ENCODE data around the gene NSUN5.
"Not testable (repeated sequence)": the region's sequence is repeated elsewhere in the genome, so short reads cannot be mapped to it uniquely, and the experiment has no call there.

NSUN5 gene

DNA sequence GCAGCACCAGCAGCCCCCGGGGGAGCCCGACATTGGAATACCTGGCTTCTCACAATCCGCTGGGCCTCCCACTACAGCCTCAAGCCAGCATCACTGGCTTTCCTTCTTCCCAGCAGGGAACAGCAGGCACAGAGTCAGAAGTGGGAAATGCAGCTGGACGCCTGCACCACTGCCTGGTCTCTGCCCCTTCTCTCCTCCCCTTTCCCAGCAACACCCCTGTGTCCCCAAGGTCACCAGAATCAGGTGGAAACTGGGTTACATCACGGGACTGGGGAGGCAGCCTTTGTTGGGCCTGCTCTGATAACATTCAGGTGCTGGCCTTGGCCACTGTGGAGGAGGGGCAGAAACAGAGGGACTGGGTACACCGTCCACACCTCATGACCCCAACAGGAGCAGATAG lies 16.8 kb upstream of the NSUN5 start:
- DNase-seq (ENCODE audit: low read depth): not testable (repeated sequence)

DNA sequence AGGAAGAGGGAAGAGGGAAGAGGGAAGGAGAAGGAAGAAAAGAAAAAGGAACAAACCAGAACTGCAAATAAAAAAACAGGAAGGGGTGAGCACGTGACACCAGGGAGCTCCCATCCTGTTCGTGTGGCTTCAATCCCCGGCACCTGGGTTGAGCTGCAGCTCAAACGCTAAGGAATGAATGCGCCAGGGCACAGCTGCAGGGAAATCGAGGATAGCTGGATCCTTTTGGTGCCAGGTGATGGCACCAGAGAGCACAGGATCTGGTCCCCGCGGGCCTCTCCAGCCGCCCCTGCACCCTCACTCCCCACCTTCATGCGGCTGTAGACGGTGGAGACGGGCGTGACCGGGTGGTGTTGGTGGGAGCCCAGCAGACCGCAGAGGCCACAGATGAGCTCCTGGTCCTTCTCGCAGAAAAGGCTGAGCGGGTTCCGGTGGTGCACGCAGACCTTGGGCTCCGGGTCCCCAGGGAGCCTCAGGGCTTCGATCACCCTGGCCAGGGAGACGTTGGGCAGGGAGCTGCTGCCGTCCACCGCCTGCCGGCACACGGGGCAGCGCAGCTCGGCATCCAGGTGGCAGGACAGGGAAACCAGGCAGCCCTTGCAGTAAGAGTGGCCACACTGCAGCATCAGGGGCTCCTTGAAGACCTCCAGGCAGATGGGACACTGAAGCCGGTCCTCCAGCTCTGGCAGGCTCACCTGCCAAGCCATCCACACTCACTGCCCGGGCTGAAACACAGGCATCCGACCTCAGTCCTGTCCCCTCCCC lies 15.6 kb upstream of the NSUN5 start:
- DNase-seq (ENCODE audit: low read depth): not testable (repeated sequence)

DNA sequence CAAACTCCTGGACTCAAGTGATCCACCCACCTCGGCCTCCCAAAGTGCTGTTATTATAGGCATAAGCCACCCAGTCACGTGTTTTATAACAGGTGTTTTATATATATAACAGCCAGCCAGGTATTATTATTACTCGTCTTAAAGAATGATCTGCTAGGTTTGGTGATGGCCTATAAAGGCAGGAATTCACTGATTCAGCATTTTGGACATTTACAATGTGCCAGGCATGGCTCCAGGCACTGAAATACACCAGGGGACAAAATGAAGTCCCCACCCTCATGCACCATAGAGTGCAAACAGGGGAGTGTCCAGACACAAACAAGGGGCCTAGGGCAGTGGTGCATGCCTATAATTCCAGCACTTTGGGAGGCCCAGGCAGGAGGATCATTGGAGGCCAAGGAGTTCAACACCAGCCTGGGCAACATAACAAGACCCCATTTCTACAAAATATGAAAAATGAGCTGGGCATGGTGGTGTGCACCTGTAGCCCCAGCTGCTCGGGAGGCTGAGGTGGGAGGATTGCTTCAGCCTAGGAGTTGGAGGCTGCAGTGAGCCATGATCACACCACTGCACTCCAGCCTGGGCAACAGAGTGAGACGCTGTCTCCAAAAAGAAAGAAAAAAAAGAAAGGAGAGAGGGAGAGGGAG lies 14.9 kb upstream of the NSUN5 start:
- not testable (repeated sequence) for DNase-seq (ENCODE audit: low read depth)

DNA sequence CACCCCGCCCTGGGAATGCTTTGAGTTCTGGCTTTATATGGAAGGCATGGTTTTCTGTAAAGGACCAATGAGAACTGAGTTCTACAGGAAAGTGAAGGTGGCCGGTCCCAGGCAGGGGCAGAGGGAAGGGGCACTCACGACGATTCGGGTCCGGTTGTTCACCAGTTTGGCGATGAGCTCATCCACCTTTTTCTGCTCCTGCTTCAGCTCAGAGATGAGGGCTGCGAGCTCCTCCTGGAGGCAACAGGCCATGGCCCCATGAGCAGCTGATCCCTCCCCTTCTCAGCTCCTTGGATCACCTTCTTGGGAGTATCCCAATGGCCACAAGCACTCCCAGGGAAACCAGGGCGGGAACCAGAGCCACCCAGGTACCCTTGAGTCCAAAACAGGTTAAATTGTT lies 11.4 kb upstream of the NSUN5 start:
- not testable (repeated sequence) for DNase-seq (ENCODE audit: low read depth)

DNA sequence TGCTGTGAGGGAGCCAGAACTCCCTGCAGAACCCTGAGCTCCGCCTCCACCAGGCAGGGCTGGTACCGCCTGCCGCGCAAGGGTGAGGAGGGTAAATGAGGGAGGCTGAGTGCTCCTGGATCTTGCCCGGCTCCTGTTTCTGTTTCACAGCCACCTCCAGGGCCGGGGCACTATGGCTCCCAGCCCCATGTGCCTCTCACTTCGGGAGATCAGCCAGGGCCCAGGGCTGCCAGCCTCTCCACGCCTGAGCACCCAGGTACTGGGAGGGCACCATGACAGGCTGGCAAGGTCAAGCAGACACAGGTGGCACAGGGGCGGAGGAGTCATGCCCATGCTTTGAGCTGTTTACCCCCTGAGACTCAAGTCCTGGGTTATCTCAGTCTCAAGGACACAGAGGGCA lies 10.9 kb upstream of the NSUN5 start:
- not testable (repeated sequence) for DNase-seq (ENCODE audit: low read depth)

DNA sequence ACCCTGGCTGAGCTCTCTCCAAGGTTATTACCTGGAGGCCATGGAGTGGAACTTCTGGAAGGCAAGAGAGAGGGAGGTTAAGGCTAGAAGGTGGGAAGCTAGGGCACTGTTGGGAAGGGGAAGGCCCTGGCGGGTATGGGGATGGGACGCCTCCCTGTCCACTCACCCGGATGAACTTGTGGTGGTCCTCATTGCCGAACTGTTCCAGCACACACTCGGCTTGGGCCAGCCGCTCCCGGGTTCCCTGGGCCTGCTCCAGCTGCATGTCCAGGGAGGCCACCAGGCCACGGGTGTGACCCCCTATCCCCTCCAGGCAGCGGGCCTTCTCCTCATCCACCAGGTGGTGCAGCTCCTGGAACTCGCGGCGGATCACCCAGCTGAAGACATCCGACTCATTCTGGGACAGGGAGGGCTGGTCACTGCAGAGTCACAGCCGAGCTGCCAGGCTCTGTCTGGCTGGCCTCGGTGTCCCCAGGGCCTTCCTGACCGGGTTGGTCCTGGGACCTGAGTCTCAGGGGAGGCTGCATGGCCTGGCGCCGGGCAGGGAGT lies 10.1 kb upstream of the NSUN5 start:
- not testable (repeated sequence) for DNase-seq (ENCODE audit: low read depth)

DNA sequence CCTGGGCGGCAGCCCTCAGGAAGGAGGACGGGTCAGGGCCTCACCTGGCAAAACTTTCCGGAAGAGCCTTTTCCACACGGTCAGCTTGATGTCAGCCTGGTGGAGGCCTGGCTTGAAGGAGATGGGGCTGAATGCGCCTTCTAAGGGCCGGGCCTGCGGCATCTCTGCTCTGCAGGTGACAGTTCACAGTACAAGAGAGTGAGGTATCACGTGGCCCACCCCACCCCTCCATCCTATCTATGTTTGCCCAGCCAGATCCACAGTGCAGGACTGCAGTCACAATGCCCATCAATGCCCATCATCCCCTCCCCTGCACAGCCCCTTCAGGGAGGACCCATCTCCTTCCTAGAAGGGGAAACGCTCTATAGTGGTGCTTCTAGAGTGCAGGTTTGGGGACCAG lies 7.9 kb upstream of the NSUN5 start:
- DNase-seq (ENCODE audit: low read depth): no peak

DNA sequence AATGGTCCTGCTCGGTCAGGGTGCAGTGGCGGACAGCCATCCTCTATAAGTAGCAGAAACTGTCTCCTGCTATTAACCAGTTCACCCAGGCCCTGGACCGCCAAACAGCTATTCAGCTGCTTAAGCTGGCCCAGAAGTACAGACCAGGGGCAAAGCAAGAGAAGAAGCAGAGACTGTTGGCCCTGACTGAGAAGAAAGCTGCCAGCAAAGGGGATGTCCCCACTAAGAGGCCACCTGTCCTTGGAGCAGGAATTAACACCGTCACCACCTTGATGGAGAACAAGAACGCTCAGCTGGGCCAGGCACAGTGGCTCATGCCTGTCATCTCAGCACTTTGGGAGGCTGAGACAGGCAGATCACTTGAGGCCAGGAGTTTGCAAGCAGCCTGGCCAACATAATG lies 5.6 kb upstream of the NSUN5 start:
- DNase-seq (ENCODE audit: low read depth): no peak

DNA sequence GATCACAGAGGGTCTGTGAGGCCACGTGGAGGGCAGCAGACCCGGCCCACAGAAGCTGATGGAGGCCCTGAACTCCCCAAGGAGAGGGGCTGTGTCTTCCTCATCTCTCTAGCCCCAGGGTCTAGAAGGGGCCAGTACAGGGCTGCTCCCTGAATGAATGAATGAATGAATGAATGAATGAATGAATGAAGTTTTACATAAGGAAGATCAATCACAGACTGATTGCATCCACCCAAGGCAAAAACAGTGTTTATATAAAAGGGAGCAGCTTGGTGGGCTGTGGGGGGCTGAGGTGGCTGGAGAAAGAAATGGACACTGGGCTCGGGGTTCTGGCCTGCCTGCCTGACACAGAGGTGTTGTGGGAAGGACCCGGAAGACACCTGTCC lies 4.9 kb upstream of the NSUN5 start:
- DNase-seq (ENCODE audit: low read depth): no peak

DNA sequence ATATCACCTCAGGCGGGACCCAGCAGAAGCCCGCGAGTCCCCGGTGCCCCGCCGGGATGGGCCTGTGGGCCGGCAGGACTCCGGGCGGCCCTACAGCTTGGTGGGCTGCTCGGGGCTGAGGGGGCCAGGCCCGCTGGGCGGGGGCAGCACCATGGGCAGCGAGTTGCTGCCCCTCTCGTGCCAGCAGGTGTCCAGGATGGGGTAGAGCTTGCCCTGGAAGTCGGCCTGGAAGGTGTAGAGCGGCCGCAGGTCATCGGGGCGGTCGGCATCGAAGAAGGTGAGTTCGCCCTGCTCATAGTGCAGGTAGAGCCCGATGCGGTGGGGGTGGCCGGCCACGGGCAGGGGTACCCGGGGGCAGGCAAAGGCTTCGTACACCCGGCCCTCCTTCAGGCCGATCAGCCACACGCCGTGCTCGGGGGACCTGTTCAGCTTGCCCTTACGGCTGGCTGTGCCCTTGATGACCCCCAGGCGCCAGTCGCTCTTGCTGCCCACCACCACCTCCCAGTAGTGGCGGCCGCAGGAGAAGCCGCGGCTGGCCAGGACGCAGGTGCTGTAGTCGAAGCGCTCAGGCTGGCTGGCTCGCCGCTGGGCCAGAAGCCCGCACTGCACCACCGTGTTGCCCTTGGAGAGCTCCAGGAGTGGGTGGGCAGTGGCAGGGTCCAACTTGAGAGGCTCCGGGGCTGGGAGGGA lies 4.3 kb upstream of the NSUN5 start:
- DNase-seq (ENCODE audit: low read depth): no peak

DNA sequence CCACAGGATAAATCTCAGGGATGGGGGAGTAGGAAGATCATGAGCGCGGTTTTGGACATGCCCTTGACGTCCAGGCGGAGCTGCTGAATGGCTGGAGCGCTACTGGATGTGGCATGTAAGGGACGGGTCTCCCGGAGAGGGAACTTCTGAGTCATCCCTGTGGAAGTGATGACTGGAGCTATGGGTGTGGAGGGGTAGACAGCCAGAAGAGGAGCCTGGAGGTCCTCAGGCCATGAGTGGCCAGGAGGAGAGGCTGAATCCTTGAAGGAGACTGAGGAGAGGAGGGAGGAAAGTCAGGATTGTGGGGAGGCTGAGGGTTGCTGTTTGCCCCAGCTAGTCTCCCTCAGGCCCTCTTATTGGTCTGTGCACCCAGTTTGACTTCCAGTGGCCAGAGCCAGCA lies 2.8 kb upstream of the NSUN5 start:
- not testable (repeated sequence) for DNase-seq (ENCODE audit: low read depth)

DNA sequence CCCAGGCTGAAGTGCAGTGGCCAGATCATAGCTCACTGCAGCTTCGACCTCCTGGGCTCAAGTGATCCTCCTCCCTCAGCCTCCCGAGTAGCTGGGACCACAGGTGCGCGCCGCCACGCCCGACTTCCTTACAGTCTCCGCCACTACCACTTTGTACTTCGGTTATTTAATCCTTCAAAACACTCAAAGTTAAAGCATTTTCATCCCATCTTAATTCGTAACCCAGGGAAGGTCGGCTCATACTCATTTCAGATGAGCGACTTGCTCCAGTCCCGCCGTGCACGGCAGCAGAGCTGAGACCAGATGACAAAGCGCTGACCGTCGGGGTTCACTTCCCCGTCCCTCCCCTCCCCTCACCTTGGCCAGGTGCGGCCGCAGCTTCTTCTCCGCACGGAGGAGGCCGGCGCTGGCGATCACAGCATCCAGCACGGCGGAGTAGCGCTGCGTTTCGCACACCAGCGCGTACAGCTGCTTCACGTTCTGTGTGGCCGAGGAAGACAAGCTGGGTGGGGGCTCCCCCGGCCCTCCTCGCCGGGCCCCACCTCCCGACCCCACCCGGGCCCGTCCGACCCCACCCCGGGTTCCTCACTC lies 457 bp downstream of the NSUN5 start:
- DNase-seq (ENCODE audit: low read depth): no peak

DNA sequence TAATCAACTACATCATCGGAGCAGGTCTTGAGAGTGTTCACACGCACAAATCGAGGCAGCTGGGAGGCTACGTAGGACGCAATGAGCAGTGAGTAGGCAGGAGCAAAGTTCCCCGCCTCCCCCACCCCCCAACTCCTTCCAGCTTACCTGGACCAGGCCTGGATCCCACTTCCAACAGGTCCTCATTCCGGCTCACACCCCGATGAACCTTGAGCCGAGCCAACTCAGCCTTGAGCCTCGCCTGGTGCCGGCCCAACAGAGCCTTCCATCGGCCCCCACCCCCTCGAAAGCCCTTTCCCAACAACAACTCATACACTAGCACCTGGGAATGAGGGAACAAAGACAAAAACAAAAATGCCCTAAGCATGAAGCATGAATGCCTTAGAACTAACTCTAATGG lies 1.2 kb downstream of the NSUN5 start:
- no peak for DNase-seq (ENCODE audit: low read depth)

DNA sequence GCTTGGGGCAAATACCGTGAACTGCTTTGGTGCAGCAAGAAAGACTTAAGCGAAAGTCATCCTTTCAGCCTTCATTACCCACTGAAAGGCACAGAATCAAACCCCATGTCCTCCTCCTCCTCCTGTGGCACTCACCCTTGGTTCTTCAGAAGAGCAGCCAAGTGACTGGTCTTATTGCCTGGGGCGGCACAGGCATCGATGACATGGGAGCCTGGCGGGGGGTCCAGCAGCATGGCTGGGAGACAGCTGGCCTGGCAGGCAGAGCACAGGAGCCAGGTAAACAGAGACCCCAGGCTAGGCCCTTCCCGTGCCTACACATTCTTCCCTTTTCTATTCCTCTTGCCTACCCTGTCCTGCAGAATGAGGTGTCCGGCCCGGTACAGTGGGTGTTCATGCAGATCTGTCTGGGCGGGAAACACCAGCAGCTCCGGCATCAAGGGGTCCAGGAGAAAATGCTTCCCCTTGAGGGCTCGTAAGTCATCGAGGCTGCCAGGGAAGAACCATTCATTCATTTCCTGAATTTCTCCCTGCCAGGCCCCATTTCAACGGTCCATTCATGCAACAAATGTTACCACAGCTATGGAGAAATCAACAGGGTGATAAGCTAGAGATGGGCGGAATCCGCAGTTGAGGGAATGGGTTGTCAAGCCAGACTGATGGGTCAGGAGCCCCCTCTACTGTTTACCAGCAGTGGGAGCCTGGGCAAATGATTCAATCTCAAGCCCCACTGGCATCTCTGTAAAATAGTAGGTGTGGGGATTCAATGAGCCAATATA lies 3.8 kb downstream of the NSUN5 start:
- DNase-seq (ENCODE audit: low read depth): not testable (repeated sequence)

DNA sequence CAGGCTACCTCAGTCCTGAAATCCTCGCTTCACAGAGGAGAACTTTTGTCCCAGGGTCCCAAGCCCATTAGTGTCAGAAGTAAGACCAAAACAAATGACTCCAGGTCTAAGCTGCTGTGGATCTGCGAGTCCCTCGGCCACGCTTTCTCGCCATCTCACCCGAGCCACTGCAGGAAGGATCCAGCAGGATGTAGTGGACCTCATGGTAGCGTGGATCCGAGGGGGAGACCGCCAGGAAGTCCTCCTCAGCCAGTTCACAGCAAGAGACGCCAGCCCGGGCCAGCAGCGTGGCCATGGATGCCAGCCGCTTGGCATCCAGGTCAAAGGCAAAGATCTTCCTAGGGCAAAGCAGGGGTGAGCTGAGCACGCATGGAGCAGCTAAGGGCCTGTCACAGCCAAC lies 4.6 kb downstream of the NSUN5 start:
- DNase-seq (ENCODE audit: low read depth): no peak

DNA sequence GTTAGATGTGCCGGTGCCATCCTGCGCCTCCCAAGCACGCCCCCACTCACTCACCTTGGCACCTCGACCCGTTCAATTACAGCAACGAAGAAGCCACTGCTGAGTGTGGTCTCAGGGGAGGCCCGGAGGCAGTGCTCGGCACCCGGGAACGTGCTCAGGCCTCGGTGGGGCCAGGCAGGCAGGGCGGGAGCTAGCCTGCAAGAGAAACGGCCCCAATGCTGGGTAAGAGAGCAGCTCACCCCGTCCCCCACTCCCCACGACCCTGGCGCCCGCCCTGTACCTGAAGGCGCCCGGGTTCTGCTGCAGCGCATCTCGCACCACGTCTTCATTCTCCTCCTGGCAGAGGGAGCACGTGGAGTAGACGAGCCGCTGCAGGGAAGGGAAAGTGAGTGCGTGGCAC lies 5.1 kb downstream of the NSUN5 start:
- DNase-seq (ENCODE audit: low read depth): no peak

DNA sequence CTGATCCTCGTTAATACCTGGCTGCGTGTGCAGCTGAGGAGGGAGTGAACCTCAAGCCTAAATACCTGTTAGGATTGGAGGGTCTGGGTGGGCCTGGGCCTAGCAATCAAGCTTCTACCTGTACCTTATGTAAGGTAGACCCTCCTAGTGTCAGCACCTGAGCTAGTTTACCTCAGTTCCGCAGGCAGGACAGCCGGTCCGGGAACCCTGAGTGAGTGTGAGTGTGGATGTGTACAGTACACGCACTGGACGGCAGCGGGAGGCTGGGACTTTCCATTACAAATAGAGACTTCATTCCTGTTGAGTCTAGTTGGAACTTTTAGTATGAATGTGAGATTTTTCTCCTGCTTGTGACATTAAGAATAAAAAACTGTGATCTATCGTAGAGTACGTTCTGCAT lies 5.8 kb downstream of the NSUN5 start:
- DNase-seq (ENCODE audit: low read depth): not testable (repeated sequence)

DNA sequence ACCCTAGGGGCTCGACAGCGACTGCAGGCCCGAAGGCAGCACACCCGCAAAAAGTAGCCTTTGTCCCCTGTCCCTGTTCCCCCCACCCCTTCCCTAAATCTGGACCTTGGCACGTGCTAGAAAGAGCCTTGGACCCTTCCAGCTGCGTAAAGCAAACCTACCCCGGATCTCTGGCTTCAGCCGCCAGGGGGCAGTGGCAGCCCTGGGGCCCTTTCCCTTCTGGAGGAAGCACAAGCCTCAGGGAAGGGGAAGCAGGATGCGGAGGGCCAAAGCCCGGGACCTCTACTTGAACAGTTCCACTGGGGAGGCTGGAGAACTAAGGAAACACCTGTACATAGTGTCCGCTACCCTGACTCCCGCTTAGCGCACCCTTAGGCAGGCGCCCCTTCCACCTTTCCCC lies 7.5 kb downstream of the NSUN5 start:
- not testable (repeated sequence) for DNase-seq (ENCODE audit: low read depth)

DNA sequence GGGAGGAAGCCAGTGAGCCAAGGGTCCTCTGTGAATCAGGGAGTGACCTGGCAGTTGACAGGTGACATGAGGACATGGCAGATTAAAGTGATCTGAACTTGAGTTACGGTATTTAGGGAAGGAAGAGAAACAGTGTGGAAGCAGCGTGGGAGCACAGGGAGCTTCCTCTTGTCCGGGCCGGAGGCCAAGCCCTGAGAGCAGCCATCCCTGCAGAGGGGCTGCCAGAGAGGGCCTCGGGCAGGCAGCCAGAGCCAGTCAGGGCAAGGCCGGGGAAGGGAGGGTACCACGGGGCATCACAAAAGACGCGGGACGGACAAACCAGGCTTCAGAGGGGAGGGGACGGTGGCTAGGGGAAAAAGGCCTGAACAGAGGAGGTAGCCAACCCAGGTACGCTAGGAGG lies 8.8 kb downstream of the NSUN5 start:
- DNase-seq (ENCODE audit: low read depth): not testable (repeated sequence)

DNA sequence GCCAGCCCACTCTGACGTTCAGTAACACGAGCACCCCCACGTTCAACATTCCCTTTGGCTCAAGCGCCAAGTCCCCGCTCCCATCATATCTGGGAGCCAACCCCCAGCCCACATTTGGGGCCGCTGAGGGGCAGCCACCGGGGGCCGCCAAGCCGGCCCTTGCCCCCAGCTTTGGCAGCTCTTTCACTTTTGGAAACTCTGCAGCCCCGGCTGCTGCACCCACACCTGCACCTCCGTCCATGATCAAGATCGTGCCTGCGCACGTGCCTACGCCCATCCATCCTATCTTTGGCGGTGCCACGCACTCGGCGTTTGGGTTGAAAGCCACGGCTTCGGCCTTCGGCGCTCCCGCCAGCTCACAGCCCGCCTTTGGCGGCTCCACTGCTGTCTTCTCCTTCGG lies 10.9 kb downstream of the NSUN5 start:
- DNase-seq (ENCODE audit: low read depth): not testable (repeated sequence)

DNA sequence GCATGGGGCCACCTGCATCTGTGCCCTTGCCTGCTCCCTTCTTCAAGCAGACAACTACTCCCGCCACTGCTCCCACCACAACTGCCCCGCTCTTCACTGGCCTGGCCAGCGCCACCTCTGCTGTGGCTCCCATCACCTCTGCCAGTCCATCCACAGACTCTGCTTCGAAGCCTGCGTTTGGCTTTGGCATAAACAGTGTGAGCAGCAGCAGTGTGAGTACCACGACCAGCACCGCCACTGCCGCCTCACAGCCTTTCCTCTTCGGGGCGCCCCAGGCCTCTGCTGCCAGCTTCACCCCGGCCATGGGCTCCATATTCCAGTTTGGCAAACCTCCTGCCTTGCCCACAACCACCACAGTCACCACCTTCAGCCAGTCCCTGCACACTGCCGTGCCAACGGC lies 11.4 kb downstream of the NSUN5 start:
- not testable (repeated sequence) for DNase-seq (ENCODE audit: low read depth)

DNA sequence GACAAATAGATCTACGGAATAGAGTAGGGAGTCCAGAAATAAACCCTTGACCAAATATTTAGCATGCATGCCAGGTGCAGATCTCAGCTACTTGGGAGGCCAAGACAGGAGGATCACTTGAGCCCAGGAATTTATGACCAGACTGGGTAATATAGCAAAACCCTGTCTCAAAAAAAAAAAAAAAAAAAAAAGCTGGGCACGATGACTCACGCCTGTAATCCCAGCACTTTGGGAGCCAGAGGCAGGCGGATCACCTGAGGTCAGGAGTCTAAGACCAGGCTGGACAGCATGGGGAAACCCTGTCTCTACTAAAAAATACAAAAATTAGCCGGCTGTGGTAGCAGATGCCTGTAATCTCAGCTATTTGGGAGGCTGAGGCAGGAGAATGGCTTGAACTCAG lies 31.4 kb downstream of the NSUN5 start:
- not testable (repeated sequence) for DNase-seq (ENCODE audit: low read depth)
